GM21390 (cell line): ENCODE data around the gene KCNQ2.
"Not testable (repeated sequence)": the region's sequence is repeated elsewhere in the genome, so short reads cannot be mapped to it uniquely, and the experiment has no call there.

Experiments
- ATAC-seq: cut with Tn5 transposase; IDR thresholded peaks from one replicate; pipeline ENCODE4 v1.9.1; 2021; ENCODE audit not compliant: unreplicated experiment

KCNQ2 gene

DNA sequence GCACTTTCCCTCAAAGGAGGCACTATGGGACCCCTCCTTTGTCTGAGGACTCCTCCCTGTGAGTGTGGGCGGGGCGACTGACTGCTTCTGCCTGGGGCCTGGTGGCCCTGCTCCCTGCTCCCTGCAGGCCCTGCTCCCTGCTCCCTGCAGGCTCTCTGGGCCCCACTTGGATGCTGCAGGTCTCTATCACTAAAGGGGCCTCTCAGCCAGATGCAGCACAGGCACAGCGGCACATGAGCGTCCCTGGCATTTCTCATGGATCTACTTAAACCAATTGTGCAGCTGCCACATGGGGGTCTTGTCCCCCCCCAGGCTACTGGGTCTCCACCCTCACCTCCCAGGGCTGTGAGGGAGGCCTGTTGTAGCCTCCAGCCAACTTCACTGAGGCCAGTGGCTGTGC lies 18.6 kb upstream of the KCNQ2 start:
- no peak for ATAC-seq

GRCh38 chr20:63490416-63490815 lies 18.0 kb upstream of the KCNQ2 start:
- no peak for ATAC-seq

GRCh38 chr20:63488315-63489251 lies 16.1 kb upstream of the KCNQ2 start:
- ATAC-seq, result no peak

DNA sequence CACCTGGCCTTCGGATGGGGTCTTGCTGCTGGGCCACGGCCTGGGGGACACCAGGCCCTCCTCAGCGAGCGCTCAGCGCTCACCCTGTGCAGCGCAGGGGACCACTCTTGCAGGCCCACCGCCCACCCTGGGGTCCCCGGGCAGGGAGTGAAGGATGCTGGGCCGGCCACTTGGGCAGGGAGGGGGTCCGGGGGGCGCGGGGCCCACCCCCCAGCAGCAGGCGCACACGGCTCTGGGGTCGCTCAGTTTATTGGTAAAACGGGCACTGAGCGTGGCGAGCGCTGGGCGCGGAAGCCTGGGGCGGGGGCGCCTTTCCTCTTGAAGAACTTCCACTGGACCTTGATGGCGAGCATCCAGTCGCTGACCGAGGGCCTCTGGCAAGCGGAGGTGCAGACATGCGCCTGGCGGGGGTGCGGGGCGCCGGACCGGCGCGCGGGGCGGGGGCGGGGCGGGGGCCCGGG lies 15.4 kb upstream of the KCNQ2 start:
- no peak for ATAC-seq

DNA sequence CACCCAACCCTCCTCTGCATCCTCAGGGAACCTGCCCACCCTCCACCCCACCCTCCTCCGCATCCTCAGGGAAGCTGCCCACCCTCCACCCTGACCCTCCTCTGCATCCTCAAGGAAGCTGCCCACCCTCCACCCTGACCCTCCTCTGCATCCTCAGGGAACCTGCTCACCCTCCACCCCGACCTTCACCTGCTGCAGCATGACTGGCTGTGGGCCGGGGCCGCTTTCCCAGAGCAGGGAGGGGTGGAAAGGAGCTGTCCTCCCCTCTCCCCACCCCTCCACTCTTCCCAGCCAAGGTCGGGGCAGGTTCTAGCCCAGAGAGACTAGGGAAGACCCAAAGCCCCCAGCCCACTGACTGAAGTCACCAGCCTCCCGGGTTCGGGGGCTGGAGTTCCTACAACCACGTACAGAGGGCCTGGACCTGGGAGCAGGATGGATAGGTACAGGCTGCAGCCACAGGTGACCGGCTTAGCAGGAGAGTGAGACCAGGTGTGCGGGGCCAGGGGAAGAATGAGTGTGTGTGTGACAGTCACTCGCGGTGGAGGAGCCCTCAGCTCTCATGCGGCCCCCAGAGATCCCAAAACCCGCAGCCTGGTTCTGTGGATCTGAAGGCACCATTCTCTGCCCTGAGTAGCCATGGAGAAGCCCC lies 14.8 kb upstream of the KCNQ2 start:
- ATAC-seq, result no peak

DNA sequence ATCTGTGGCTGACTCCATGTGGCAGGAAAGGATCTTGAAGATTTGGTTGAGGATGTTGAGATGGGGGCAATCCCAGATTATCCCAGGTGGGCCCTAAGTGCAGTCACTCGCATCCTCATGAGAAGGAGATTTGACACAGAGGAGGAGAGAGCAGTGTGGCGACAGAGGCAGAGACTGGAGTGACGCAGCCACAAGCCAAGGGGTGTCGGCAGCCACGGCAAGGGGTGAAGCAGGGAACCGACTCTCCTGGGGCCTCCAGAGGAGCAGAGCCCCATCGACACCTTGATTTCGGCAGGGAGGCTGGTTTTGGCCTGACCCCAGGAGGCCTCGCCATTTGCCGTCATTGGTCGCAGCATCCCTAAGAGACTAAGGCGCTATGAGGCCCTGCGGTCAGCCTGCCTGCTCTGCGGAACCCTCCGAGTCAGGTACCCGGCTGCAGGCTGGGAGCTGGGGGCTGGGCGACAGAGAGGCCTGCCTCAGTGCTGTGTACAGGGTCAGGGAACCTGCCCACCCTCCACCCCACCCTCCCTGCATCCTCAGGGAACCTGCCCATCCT lies 13.9 kb upstream of the KCNQ2 start:
- no peak for ATAC-seq

DNA sequence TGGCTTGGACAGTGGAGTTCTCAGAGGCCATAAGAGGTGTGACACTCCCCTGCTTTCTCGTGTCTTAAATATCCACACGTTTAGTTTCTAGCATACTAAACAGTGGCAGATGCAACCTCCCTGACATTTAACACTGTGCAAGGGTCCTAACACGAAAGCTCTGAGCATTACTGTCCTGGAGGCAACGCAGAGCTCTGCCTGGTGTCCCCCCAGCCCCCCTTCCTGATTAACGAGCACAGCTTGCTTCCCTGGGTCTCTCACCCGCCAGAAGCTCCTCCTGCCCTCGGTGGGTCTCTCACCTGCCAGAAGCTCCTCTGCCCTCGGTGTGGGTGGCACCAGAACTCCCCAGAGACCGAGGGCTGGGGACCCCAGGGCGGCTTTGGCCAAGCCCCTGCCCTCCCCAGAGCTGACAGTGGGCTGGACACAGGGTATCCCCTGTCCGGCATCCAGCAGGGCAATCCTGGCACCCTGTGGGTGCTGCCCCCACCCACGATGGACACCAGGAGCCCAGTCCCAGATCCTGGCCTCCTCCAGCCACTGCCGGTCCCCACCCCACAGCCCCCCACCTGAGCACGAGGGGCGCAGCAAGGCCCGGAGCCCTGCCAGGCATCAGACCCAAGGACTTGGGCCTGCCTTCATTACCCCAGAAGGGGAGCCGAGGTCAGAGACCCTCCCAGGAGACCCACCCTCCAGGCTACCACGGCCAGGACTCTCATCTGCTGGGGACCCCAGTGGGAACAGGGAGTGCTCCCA lies 12.4 kb upstream of the KCNQ2 start:
- no peak for ATAC-seq

DNA sequence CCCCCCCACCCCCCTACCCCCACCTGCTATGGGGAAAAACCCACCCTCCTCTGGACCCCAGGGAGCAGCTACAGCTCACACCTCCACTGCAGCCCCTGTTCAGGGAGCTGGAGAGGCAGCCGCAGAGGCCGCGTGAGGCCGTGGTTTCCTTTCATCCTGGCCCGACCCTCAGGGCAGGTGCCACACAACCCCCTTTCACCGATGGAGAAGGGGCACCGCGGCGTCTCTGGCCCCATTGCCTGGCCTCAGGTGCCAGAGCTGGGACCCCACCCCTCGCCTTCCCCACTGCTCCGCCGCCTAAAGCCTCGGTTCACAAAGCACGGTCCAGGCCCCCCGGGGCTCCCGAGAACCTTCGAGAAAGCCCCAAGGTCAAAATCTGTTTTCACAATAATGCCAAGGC lies 11.8 kb upstream of the KCNQ2 start:
- ATAC-seq, result no peak

DNA sequence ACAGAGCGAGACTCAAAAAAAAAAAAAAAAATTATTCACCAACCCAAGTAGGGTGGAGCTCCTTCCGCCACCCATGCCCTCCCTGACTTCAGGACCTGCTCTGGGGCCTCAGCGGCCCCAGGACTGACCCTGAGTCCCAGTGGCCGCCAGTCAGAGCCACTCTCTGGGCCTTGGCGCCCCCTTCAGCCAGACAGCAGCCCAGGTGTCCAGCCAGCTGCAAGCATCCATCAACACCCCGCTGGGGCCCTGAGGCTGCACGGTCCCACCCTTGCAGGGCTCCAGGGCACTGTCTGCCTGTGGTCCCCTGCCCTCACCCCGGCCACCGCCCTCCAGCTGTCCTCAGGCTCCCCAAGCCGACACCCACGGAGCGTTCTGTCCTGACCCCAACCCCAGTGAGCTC lies 11.4 kb upstream of the KCNQ2 start:
- no peak for ATAC-seq

- no peak for ATAC-seq
Observed at GRCh38 chr20:63482021-63482587, 9.6 kb upstream of the KCNQ2 start.

- no peak for ATAC-seq
Observed at GRCh38 chr20:63481503-63481902, 9.0 kb upstream of the KCNQ2 start.

GRCh38 chr20:63479695-63480419 lies 7.4 kb upstream of the KCNQ2 start:
- not testable (repeated sequence) for ATAC-seq

- ATAC-seq, result no peak
Observed at GRCh38 chr20:63478346-63479302, 6.2 kb upstream of the KCNQ2 start.

DNA sequence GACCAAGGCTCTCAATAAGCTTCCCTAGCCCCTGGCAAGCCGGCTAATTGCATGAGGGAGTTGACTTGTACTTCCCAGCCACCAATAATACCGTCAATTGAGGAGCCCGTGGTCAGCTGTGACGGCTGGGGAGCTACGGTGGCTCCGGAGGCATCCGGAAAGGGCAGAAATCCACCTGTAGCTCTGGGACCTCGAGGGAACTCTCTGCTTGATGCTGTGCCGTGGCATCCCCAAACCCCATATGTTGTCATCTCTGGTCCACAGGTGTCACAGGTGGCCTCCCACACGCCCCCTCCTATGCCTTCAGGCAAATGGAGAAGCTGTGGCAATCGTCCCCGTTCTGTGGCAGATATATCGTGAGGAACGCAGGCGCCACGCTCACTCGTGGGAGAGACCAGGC lies 5.5 kb upstream of the KCNQ2 start:
- ATAC-seq, result no peak

DNA sequence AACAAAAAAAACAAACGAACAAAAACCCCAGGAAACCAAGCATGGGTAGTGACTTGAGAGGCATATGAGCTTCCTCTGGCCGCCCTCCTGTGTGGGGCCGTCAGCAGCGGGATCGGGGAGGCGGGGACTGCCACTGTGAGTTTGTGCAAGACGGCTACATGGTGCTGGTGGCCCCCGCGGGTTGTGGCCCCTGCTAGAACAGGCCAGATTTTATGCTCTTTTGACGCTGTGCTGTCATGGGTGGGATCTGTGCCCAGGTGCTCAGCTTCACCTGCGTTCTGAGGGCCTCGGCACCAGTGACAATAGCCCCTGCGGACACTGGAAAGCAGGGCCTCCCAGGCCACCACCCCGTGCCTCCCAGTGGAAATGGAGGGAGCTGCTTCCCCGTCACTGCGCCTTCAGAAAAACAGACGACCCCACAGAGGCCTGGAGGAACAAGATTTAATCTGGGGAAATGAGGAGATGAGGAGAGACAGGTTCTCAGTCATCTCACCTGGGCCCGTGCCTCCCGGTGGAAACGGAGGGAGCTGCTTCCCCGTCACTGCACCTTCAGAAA lies 4.7 kb upstream of the KCNQ2 start:
- no peak for ATAC-seq

- no peak for ATAC-seq
Observed at GRCh38 chr20:63475209-63475608, 2.8 kb upstream of the KCNQ2 start.

- no peak for ATAC-seq
Observed at GRCh38 chr20:63473555-63474449, 1.3 kb upstream of the KCNQ2 start.

GRCh38 chr20:63472862-63473390 lies 471 bp upstream of the KCNQ2 start:
- no peak for ATAC-seq
